WTC11 (cell line): Measurements from ENCODE around the gene SCD.

Source experiments
- CTCF ChIP-seq: fragments of 200-600 bp; IDR thresholded peaks from 2 replicates; pipeline ENCODE4 v1.8.0; 2022; ENCODE audit warnings: antibody characterized with exemption
- SMAD4 ChIP-seq: sonication (generic); formaldehyde crosslinking; IDR thresholded peaks from 2 replicates; pipeline ENCODE4 v1.8.0; 2022; ENCODE audit warnings: mild to moderate bottlenecking, missing genetic modification reagents

- TF ChIP-seq CTCF (no peak), SMAD4 (CRISPR knock-in tag) (no peak)
These were observed 27.2 kb upstream of the SCD start for GRCh38 chr10:100319707-100320402.
